K562 (cell line): ENCODE data around the gene SLC9A1.

Experiments
- BMI1 ChIP-seq: fragments of 150-350 bp; IDR thresholded peaks from 2 replicates; pipeline ENCODE4 v1.6.1; 2014; ENCODE audit warnings: low read length
- CBFB ChIP-seq: sonication (generic); formaldehyde crosslinking; IDR thresholded peaks from 2 replicates; pipeline ENCODE4 v1.4.0; 2020; ENCODE audit warnings: mild to moderate bottlenecking, missing genetic modification reagents
- FOXK1 ChIP-seq: sonication (generic); formaldehyde crosslinking; IDR thresholded peaks from 2 replicates; pipeline ENCODE4 v1.8.0; 2022; ENCODE audit warnings: missing genetic modification reagents, mild to moderate bottlenecking, borderline replicate concordance
- PHB ChIP-seq: fragments of 250-450 bp; sonication (Bioruptor Pico); IDR thresholded peaks from 2 replicates; pipeline ENCODE4 v1.5.0; 2021
- POLR2A ChIP-seq: fragments of 450-650 bp; conservative IDR thresholded peaks from 2 replicates; pipeline ENCODE4 v1.6.1; 2016
- XRCC3 ChIP-seq: fragments of 450-650 bp; IDR thresholded peaks from 2 replicates; pipeline ENCODE4 v1.6.1; 2017; ENCODE audit warnings: mild to moderate bottlenecking, moderate library complexity
- ZNF12 ChIP-seq: sonication (generic); formaldehyde crosslinking; IDR thresholded peaks from 2 replicates; pipeline ENCODE4 v1.4.0; 2020; ENCODE audit warnings: mild to moderate bottlenecking, missing genetic modification reagents
- ZNF589 ChIP-seq: fragments of 200-800 bp; sonication (Bioruptor generic); IDR thresholded peaks from 2 replicates; pipeline ENCODE4 v1.6.1; 2016; ENCODE audit warnings: low read depth, missing genetic modification characterization, missing compliant biosample characterization
- TF ChIP-seq, protein P1 (sequence below), 3 experiments: IDR thresholded peaks in 2 of 3; conservative IDR thresholded peaks in 1 of 3; 2 replicates each; pipeline ENCODE4 v1.5.1; 2011 to 2012; ENCODE audit warnings: low read length in 3 of 3, mild to moderate bottlenecking in 3 of 3, control low read depth in 2 of 3, improper control_type of control experiment in 1 of 3, inconsistent platforms in 1 of 3, low read depth in 1 of 3, mixed read lengths in 1 of 3, moderate library complexity in 1 of 3; ENCODE audit not compliant: insufficient read depth in 2 of 3
- TF ChIP-seq, protein P2 (sequence below): sonication (generic); formaldehyde crosslinking; IDR thresholded peaks from 2 replicates; pipeline ENCODE4 v1.8.1; 2023; ENCODE audit warnings: mild to moderate bottlenecking, missing genetic modification reagents

DNA sequence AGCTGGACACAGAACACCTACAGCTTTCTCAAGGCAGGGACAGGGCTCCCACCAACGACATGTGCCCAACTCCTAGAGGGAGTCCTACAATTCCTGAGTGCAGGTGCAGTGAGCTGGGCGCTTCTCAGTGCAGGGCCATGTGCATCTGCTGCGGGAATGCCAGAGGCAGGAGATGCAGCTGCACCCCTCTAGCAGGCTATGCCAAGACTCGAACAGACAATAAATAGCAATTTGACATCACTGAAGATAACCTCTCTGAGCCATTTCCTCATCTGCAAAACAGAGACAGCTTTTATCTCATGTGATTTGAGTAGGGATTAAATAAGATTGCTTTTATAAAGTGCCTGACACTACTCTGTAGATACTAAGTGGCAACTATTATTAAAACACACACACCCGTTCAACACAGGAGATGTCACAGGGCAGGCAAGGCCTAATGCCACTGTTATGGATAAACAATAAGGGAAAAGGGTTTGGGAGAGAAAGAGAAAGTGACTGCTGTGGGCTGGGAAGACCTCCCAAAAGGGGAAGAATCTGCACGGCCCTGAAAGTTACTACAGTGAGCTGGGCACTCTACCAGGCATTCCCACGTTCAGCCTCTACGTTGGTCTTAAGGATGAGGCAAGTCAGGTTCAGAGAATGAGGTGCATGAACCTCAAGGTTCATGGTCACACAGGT lies 5.7 kb downstream of the SLC9A1 start:
- TF ChIP-seq FOXK1 (CRISPR knock-in tag) (no peak), CBFB (CRISPR knock-in tag) (no peak), BMI1 (no peak), ZNF589 (CRISPR knock-in tag) (no peak), PHB (CRISPR knock-in tag) (no peak), POLR2A (no peak), XRCC3 (no peak), ZNF12 (CRISPR knock-in tag) (no peak)
- TF ChIP-seq, protein P1, sequence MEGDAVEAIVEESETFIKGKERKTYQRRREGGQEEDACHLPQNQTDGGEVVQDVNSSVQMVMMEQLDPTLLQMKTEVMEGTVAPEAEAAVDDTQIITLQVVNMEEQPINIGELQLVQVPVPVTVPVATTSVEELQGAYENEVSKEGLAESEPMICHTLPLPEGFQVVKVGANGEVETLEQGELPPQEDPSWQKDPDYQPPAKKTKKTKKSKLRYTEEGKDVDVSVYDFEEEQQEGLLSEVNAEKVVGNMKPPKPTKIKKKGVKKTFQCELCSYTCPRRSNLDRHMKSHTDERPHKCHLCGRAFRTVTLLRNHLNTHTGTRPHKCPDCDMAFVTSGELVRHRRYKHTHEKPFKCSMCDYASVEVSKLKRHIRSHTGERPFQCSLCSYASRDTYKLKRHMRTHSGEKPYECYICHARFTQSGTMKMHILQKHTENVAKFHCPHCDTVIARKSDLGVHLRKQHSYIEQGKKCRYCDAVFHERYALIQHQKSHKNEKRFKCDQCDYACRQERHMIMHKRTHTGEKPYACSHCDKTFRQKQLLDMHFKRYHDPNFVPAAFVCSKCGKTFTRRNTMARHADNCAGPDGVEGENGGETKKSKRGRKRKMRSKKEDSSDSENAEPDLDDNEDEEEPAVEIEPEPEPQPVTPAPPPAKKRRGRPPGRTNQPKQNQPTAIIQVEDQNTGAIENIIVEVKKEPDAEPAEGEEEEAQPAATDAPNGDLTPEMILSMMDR (IDR thresholded peaks at IDR 0.05 in 2 of 3, conservative IDR thresholded peaks at IDR 0.05 in 1 of 3; ENCODE audit: insufficient read depth in 2 of 3, low read depth in 1 of 3, low read length in 3 of 3) = no peak
- TF ChIP-seq, protein P2, sequence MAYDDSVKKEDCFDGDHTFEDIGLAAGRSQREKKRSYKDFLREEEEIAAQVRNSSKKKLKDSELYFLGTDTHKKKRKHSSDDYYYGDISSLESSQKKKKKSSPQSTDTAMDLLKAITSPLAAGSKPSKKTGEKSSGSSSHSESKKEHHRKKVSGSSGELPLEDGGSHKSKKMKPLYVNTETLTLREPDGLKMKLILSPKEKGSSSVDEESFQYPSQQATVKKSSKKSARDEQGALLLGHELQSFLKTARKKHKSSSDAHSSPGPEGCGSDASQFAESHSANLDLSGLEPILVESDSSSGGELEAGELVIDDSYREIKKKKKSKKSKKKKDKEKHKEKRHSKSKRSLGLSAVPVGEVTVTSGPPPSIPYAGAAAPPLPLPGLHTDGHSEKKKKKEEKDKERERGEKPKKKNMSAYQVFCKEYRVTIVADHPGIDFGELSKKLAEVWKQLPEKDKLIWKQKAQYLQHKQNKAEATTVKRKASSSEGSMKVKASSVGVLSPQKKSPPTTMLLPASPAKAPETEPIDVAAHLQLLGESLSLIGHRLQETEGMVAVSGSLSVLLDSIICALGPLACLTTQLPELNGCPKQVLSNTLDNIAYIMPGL (CRISPR knock-in tag) = no peak
